ENCODE measurements around the gene FGF12. TPM values are rescaled to one million over a fixed set of nuclear protein-coding genes. Genes with fewer than 3 reads are reported as not detected.
"Not testable (repeated sequence)": the region's sequence is repeated elsewhere in the genome, so short reads cannot be mapped to it uniquely, and the experiment has no call there.

The FGF12 gene
- total RNA-seq, 1 donor from 2014 or later = not detected

- intact Hi-C loops (cut with micrococcal nuclease) = no loop called here
- Mint-ChIP-seq H3K9me3 (no peaks in the 10 kb centered on the region), H3K4me3 (ENCODE audit: low read depth) (no peak overlapping the region), H3K4me1 (ENCODE audit: low read depth) (no peaks in the 10 kb centered on the region), H3K27ac (no peak overlapping the region), H3K36me3 (ENCODE audit: low read depth) (no peaks in the 10 kb centered on the region), H3K27me3 (ENCODE audit: low read depth) (no peaks in the 10 kb centered on the region)
- no peak for DNase-seq (ENCODE audit: low spot score)
Measured at GRCh38 chr3:192611411-192611810, 115.9 kb downstream of the FGF12 start.

- Mint-ChIP-seq H3K27ac (no peak overlapping the region), H3K9me3 (no peaks in the 10 kb centered on the region), H3K4me1 (ENCODE audit: low read depth) (no peaks in the 10 kb centered on the region), H3K27me3 (ENCODE audit: low read depth) (no peaks in the 10 kb centered on the region), H3K36me3 (ENCODE audit: low read depth) (no peaks in the 10 kb centered on the region), H3K4me3 (ENCODE audit: low read depth) (no peak overlapping the region)
- intact Hi-C loops (cut with micrococcal nuclease) = no loop called here
- no peak for DNase-seq (ENCODE audit: low spot score)
Measured at GRCh38 chr3:192608726-192609600, 118.4 kb downstream of the FGF12 start.

- H3K4me1 Mint-ChIP-seq (ENCODE audit: low read depth) = no peaks in the 10 kb centered on the region
- intact Hi-C loops (cut with micrococcal nuclease) = no loop called here
- peaks cover 5% of the 10 kb centered on the region for H3K9me3 Mint-ChIP-seq
- no peaks in the 10 kb centered on the region for H3K36me3 Mint-ChIP-seq (ENCODE audit: low read depth)
- no peaks in the 10 kb centered on the region for H3K27me3 Mint-ChIP-seq (ENCODE audit: low read depth)
- H3K4me3 Mint-ChIP-seq (ENCODE audit: low read depth) = no peak overlapping the region
- H3K27ac Mint-ChIP-seq = no peak overlapping the region
- no peak for DNase-seq (ENCODE audit: low spot score)
Measured at GRCh38 chr3:192607798-192608197, 119.5 kb downstream of the FGF12 start.

GRCh38 chr3:192597913-192598312 is 129.4 kb downstream of the FGF12 start:
- peaks cover 3% of the 10 kb centered on the region for H3K9me3 Mint-ChIP-seq
- no peaks in the 10 kb centered on the region for H3K36me3 Mint-ChIP-seq (ENCODE audit: low read depth)
- no peaks in the 10 kb centered on the region for H3K4me1 Mint-ChIP-seq (ENCODE audit: low read depth)
- no peak overlapping the region for H3K4me3 Mint-ChIP-seq (ENCODE audit: low read depth)
- no peaks in the 10 kb centered on the region for H3K27me3 Mint-ChIP-seq (ENCODE audit: low read depth)
- no peak overlapping the region for H3K27ac Mint-ChIP-seq
- intact Hi-C loops (cut with micrococcal nuclease) = no loop called here
- DNase-seq (ENCODE audit: low spot score) = no peak

- Mint-ChIP-seq H3K4me1 (ENCODE audit: low read depth) (no peaks in the 10 kb centered on the region), H3K27me3 (ENCODE audit: low read depth) (no peaks in the 10 kb centered on the region), H3K9me3 (peaks cover 3% of the 10 kb centered on the region), H3K4me3 (ENCODE audit: low read depth) (no peak overlapping the region), H3K36me3 (ENCODE audit: low read depth) (no peaks in the 10 kb centered on the region), H3K27ac (no peak overlapping the region)
- intact Hi-C loops (cut with micrococcal nuclease) = no loop called here
- no peak for DNase-seq (ENCODE audit: low spot score)
Measured at GRCh38 chr3:192597506-192597905, 129.8 kb downstream of the FGF12 start.

GRCh38 chr3:192578729-192579128 is 148.6 kb downstream of the FGF12 start:
- intact Hi-C loops (cut with micrococcal nuclease) = no loop called here
- no peak overlapping the region for H3K27ac Mint-ChIP-seq
- H3K27me3 Mint-ChIP-seq (ENCODE audit: low read depth) = no peaks in the 10 kb centered on the region
- H3K4me1 Mint-ChIP-seq (ENCODE audit: low read depth) = no peaks in the 10 kb centered on the region
- H3K4me3 Mint-ChIP-seq (ENCODE audit: low read depth) = no peak overlapping the region
- DNase-seq (ENCODE audit: low spot score) = no peak
- H3K9me3 Mint-ChIP-seq = no peaks in the 10 kb centered on the region
- H3K36me3 Mint-ChIP-seq (ENCODE audit: low read depth) = no peaks in the 10 kb centered on the region

- no peaks in the 10 kb centered on the region for H3K9me3 Mint-ChIP-seq
- no peaks in the 10 kb centered on the region for H3K27me3 Mint-ChIP-seq (ENCODE audit: low read depth)
- no peak overlapping the region for H3K27ac Mint-ChIP-seq
- DNase-seq (ENCODE audit: low spot score) = no peak
- no peaks in the 10 kb centered on the region for H3K36me3 Mint-ChIP-seq (ENCODE audit: low read depth)
- no peaks in the 10 kb centered on the region for H3K4me1 Mint-ChIP-seq (ENCODE audit: low read depth)
- no peak overlapping the region for H3K4me3 Mint-ChIP-seq (ENCODE audit: low read depth)
- intact Hi-C loops (cut with micrococcal nuclease) = no loop called here
Measured at GRCh38 chr3:192577811-192578210, 149.5 kb downstream of the FGF12 start.

- Mint-ChIP-seq H3K4me3 (ENCODE audit: low read depth) (no peak overlapping the region), H3K36me3 (ENCODE audit: low read depth) (no peaks in the 10 kb centered on the region), H3K27me3 (ENCODE audit: low read depth) (peaks cover under 1% of the 10 kb centered on the region), H3K27ac (no peak overlapping the region), H3K9me3 (no peaks in the 10 kb centered on the region), H3K4me1 (ENCODE audit: low read depth) (no peaks in the 10 kb centered on the region)
- DNase-seq (ENCODE audit: low spot score) = no peak
- intact Hi-C loops (cut with micrococcal nuclease) = no loop called here
Measured at GRCh38 chr3:192577271-192577670, 150.1 kb downstream of the FGF12 start.

GRCh38 chr3:192576704-192577103 is 150.6 kb downstream of the FGF12 start:
- H3K9me3 Mint-ChIP-seq; intact Hi-C loops (cut with micrococcal nuclease); H3K4me3 Mint-ChIP-seq (ENCODE audit: low read depth); H3K27me3 Mint-ChIP-seq (ENCODE audit: low read depth); H3K4me1 Mint-ChIP-seq (ENCODE audit: low read depth); H3K36me3 Mint-ChIP-seq (ENCODE audit: low read depth); H3K27ac Mint-ChIP-seq; DNase-seq (ENCODE audit: low spot score): not testable (repeated sequence)

- H3K36me3 Mint-ChIP-seq (ENCODE audit: low read depth) = no peaks in the 10 kb centered on the region
- no peaks in the 10 kb centered on the region for H3K9me3 Mint-ChIP-seq
- no peak overlapping the region for H3K27ac Mint-ChIP-seq
- H3K4me3 Mint-ChIP-seq (ENCODE audit: low read depth) = no peak overlapping the region
- H3K4me1 Mint-ChIP-seq (ENCODE audit: low read depth) = no peaks in the 10 kb centered on the region
- intact Hi-C loops (cut with micrococcal nuclease) = no loop called here
- peaks cover 10% of the 10 kb centered on the region for H3K27me3 Mint-ChIP-seq (ENCODE audit: low read depth)
- no peak for DNase-seq (ENCODE audit: low spot score)
Measured at GRCh38 chr3:192575879-192576506, 151.3 kb downstream of the FGF12 start.

- Mint-ChIP-seq H3K36me3 (ENCODE audit: low read depth) (no peaks in the 10 kb centered on the region), H3K27me3 (ENCODE audit: low read depth) (peaks cover 14% of the 10 kb centered on the region), H3K27ac (no peak overlapping the region), H3K4me1 (ENCODE audit: low read depth) (no peaks in the 10 kb centered on the region), H3K4me3 (ENCODE audit: low read depth) (no peak overlapping the region), H3K9me3 (no peaks in the 10 kb centered on the region)
- DNase-seq (ENCODE audit: low spot score) = no peak
- intact Hi-C loops (cut with micrococcal nuclease) = no loop called here
Measured at GRCh38 chr3:192573240-192573639, 154.1 kb downstream of the FGF12 start.

GRCh38 chr3:192570821-192571791 is 156.2 kb downstream of the FGF12 start:
- no peaks in the 10 kb centered on the region for H3K36me3 Mint-ChIP-seq (ENCODE audit: low read depth)
- DNase-seq (ENCODE audit: low spot score) = no peak
- H3K27me3 Mint-ChIP-seq (ENCODE audit: low read depth) = peaks cover 14% of the 10 kb centered on the region
- no peaks in the 10 kb centered on the region for H3K4me1 Mint-ChIP-seq (ENCODE audit: low read depth)
- intact Hi-C loops (cut with micrococcal nuclease) = no loop called here
- H3K27ac Mint-ChIP-seq = no peak overlapping the region
- H3K9me3 Mint-ChIP-seq = no peaks in the 10 kb centered on the region
- H3K4me3 Mint-ChIP-seq (ENCODE audit: low read depth) = peak overlapping the region; percentile 7
